HG02623 (cell line): ENCODE measurements around the gene SIX5.

Experiments used
- ATAC-seq: cut with Tn5 transposase; IDR thresholded peaks from one replicate; pipeline ENCODE4 v1.9.1; 2021; ENCODE audit warnings: moderate library complexity; ENCODE audit not compliant: unreplicated experiment

Gene SIX5

DNA sequence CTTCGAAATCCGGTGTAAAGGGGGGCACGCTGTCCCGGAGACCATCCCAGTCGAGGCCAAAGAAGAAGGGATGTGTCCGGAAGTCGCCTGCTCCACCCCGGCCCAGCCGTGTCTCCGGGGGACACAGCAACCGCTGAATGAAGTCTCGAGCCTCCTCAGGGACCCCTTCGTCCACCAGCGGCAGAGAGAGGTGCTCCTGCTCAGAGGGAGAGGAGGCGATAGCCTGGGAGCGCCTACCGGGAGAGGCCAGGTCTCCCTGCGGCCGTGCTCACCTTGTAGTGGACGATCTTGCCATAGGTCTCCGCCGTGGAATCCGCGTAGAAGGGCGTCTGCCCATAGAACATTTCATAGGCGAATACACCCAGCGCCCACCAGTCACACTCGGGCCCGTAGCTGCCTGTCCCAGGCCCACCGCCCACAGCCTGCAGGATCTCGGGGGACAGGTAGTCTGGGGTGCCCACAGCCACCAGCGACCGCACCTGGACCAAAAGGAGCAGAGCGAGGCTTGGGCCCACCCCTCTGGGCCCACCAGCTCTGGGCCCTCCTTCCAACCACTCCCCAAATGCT is 8.4 kb upstream of the SIX5 start:
- no peak for ATAC-seq

DNA sequence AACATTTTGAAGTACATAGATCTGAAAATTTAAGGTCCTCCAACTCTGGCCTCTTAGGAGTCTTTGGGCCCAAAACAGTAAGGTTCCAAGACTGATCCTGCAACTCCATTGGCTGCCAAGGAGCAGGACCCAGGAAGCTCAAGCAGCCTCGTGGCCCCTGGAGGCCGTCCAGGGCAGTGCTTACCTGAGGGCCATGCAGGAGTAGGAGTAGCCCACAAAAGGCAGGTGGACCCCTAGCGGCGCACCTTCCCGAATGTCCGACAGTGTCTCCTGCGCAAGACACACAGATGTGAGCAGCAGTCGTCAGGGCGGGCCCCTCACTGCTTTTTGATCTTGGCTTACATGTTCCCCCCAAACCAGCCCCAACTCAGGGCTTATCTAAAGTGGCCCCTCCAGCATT is 5.7 kb upstream of the SIX5 start:
- ATAC-seq, result no peak

GRCh38 chr19:45773384-45773783 is 4.3 kb upstream of the SIX5 start:
- no peak for ATAC-seq

GRCh38 chr19:45772912-45773311 is 3.9 kb upstream of the SIX5 start:
- no peak for ATAC-seq

GRCh38 chr19:45772130-45772840 is 3.2 kb upstream of the SIX5 start:
- no peak for ATAC-seq

GRCh38 chr19:45771311-45771933 is 2.4 kb upstream of the SIX5 start:
- ATAC-seq, result no peak

- peak; percentile 40 for ATAC-seq
Measured at GRCh38 chr19:45770192-45771101, 1.4 kb upstream of the SIX5 start.

- no peak for ATAC-seq
Measured at GRCh38 chr19:45769821-45770191, 754 bp upstream of the SIX5 start.

GRCh38 chr19:45768655-45768983 is 433 bp downstream of the SIX5 start:
- ATAC-seq, result no peak

- no peak for ATAC-seq
Measured at GRCh38 chr19:45767881-45768654, 984 bp downstream of the SIX5 start.

GRCh38 chr19:45767410-45767880 is 1.6 kb downstream of the SIX5 start:
- no peak for ATAC-seq

GRCh38 chr19:45766869-45767346 is 2.1 kb downstream of the SIX5 start:
- ATAC-seq, result no peak

DNA sequence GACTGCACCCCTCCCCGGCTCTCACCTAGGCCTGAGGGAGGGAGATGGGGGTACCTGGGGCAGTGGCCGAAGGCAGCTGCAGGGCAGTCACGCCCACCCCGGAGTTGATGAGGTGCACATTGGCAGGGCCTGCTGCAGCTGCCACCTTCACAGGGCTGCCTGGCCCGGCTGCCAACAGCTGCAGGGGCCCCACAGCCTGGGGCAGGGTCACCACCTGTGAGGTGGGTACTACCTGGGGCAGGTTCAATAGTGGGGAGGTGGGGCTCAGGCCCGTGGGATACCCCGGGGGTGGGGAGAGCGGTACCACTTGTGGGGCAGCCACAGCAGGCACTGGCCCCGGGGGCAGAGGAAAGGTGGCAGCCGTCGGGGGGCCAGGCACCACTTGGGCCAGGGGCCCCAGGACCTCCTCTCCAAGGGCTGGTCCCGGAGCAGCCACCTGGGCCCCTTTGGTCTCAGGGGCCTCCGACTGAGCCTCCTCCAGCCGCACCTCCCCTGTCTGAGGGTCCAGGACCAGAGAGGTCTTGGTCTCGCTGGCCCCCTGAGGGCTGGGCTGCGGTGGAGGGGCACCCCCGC is 2.7 kb downstream of the SIX5 start:
- no peak for ATAC-seq

DNA sequence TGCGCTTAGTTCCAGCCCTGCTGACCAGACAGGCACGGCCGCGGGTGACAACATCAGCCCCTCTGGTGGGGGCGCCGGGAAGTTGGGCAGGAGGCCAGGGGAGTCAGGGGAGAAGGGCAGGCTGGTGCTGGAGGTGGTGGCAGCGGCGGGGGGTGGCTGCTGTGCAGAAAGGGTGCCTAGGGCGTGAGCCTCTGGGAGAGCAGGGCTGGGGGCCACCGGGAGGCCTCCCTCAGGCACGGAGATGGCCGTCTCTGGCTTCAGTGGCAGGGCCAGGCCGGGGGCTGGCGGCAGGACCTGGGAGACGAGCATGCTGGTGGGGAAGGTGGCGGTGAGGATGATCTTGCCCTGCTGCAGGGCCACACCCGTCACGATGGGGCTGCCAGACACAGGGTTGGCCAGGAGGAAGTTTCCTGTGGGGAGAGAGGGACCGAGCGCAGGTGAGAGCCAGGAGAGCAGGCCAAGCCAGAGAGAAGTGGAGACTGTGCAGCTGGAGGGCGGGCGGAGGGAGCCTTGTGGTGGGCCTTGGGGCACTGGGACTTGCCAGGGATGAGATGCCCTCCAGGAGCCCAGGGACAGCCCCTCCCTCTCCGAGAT is 3.3 kb downstream of the SIX5 start:
- ATAC-seq, result no peak

- ATAC-seq, result no peak
Measured at GRCh38 chr19:45764945-45765701, 3.9 kb downstream of the SIX5 start.

GRCh38 chr19:45764475-45764874 is 4.6 kb downstream of the SIX5 start:
- ATAC-seq, result no peak

GRCh38 chr19:45763691-45764294 is 5.3 kb downstream of the SIX5 start:
- no peak for ATAC-seq

DNA sequence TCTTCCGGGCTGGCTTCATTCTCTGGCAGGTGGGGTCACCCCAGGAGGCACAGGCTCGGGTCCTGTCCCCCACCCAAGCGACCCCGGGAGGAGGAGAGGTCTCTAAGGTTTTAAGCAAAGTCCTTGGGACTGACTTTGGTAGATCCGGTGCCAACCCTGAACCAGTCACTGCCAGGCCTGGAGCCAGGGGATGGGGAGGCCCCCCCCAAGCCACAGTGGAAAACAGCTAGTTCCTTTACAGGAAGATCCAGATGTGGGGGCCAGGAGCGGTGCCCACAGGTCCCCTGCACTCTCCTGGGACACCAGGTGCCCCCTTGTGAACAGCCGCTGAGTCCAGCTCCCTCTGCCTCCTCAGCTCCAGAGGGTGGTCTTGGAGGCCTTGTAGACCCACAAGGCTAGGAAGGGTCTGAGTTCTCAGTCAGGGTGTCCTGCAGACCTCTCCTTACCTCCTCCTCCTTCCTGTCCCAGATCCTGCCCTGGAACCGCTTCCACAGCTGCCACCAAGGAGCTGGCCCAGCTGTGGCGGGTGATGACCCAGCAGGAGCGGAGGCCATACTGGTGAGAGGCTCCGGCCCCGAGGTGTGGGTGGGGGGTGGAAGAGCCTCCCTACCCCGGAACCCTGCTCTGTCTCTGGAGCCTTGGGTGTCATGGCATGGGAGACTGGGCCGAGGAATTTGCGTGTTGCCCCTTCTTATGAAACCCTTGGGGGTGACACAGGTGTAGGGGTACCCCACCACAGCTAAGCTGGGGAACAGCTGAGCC is 6.0 kb downstream of the SIX5 start:
- ATAC-seq, result no peak
